Endometrial microvascular endothelial cells (primary cell): ENCODE data around the gene HDGF. TPM values are rescaled to one million over a fixed set of nuclear protein-coding genes. Genes with fewer than 3 reads are reported as not detected.

ENCODE experiments used
- in situ Hi-C: cut with HindIII; loops from 2 replicates; pipeline ENCODE4 v1.10.0; 2017; ENCODE audit warnings: low sequenced_read_pairs, low pct_unique_long_range_greater_than_20kb; ENCODE audit errors: inconsistent ontology term
- total RNA-seq: library from RNA; depleted of rRNA; stranded (reverse); fragments of >200 nt; gene quantifications from one replicate; pipeline ENCODE4 v1.2.3, GENCODE V29; 2015; ENCODE audit errors: inconsistent ontology term

Gene HDGF
- total RNA-seq, 1 donor from 2014 or later: 299 TPM

- in situ Hi-C loops: no loop called here
Measured at GRCh38 chr1:156728599-156729462, 22.6 kb downstream of the HDGF start, which contains the start of gene ISG20L2. TSS of gene ISG20L2 (minus strand) at chr1:156728766. CDS start at chr1:156727652, 1,114 bp downstream.

GRCh38 chr1:156727926-156728598, 23.4 kb downstream of the HDGF start, which contains the start of gene METTL25B:
TSS of gene METTL25B (plus strand) at chr1:156728469. CDS start at chr1:156729105, 636 bp downstream.
- in situ Hi-C loops: no loop called here

GRCh38 chr1:156727492-156727891, 24.0 kb downstream of the HDGF start:
- in situ Hi-C loops: no loop called here

- in situ Hi-C loops: no loop called here
Measured at GRCh38 chr1:156726549-156727226, 24.8 kb downstream of the HDGF start.

- in situ Hi-C loops: no loop called here
Measured at GRCh38 chr1:156725683-156726280, 25.7 kb downstream of the HDGF start.

GRCh38 chr1:156721535-156721934, 29.9 kb downstream of the HDGF start:
- in situ Hi-C loops: no loop called here

- in situ Hi-C loops: no loop called here
Measured at GRCh38 chr1:156721131-156721530, 30.3 kb downstream of the HDGF start.

- in situ Hi-C loops: no loop called here
Measured at GRCh38 chr1:156717351-156717750, 34.1 kb downstream of the HDGF start.

- in situ Hi-C loops: no loop called here
Measured at GRCh38 chr1:156714830-156715229, 36.6 kb downstream of the HDGF start.

- in situ Hi-C loops: no loop called here
Measured at GRCh38 chr1:156712626-156713025, 38.8 kb downstream of the HDGF start.

- in situ Hi-C loops: no loop called here
Measured at GRCh38 chr1:156711011-156711817, 40.3 kb downstream of the HDGF start.

GRCh38 chr1:156709757-156710489, 41.6 kb downstream of the HDGF start:
- in situ Hi-C loops: no loop called here

- in situ Hi-C loops: no loop called here
Measured at GRCh38 chr1:156709031-156709430, 42.4 kb downstream of the HDGF start.

- in situ Hi-C loops: no loop called here
Measured at GRCh38 chr1:156708218-156708661, 43.2 kb downstream of the HDGF start.

GRCh38 chr1:156707417-156708217, 43.9 kb downstream of the HDGF start:
- in situ Hi-C loops: no loop called here

GRCh38 chr1:156706657-156707416, 44.6 kb downstream of the HDGF start:
- in situ Hi-C loops: no loop called here
